HG02852 (cell line): ENCODE data around the gene RAD9A.

ENCODE experiments used
- ATAC-seq: cut with Tn5 transposase; IDR thresholded peaks from one replicate; pipeline ENCODE4 v1.9.1; 2021; ENCODE audit warnings: mild to moderate bottlenecking, moderate library complexity; ENCODE audit not compliant: unreplicated experiment

The RAD9A gene

GRCh38 chr11:67407688-67408163 is 15.9 kb downstream of the RAD9A start:
- ATAC-seq = no peak

GRCh38 chr11:67408437-67409200 is 16.8 kb downstream of the RAD9A start:
- ATAC-seq = peak; percentile 20

- peak; percentile 53 for ATAC-seq
These were observed 17.5 kb downstream of the RAD9A start for GRCh38 chr11:67409261-67409666.

GRCh38 chr11:67409781-67410368 is 18.1 kb downstream of the RAD9A start:
- no peak for ATAC-seq

GRCh38 chr11:67410369-67410831 is 18.6 kb downstream of the RAD9A start:
- no peak for ATAC-seq

GRCh38 chr11:67410984-67411784 is 19.4 kb downstream of the RAD9A start:
- no peak for ATAC-seq

- no peak for ATAC-seq
These were observed 20.0 kb downstream of the RAD9A start for GRCh38 chr11:67411785-67412152.

- no peak for ATAC-seq
These were observed 20.9 kb downstream of the RAD9A start for GRCh38 chr11:67412495-67413179.

- no peak for ATAC-seq
These were observed 21.6 kb downstream of the RAD9A start for GRCh38 chr11:67413266-67413849.

GRCh38 chr11:67415501-67416304 is 23.9 kb downstream of the RAD9A start, which contains the start of gene CARNS1:
Gene CARNS1, plus strand, starts transcription at chr11:67415678. Its CDS starts 522 bp downstream, at chr11:67416200.
- no peak for ATAC-seq

- ATAC-seq = no peak
These were observed 24.9 kb downstream of the RAD9A start for GRCh38 chr11:67416416-67417335.

GRCh38 chr11:67417425-67417824 is 25.6 kb downstream of the RAD9A start:
- ATAC-seq = no peak

GRCh38 chr11:67418476-67419281 is 26.9 kb downstream of the RAD9A start:
- no peak for ATAC-seq

GRCh38 chr11:67419325-67420049 is 27.7 kb downstream of the RAD9A start:
- no peak for ATAC-seq

- no peak for ATAC-seq
These were observed 28.4 kb downstream of the RAD9A start for GRCh38 chr11:67420147-67420645.

- ATAC-seq = peak; percentile 88
These were observed 29.1 kb downstream of the RAD9A start for GRCh38 chr11:67420646-67421429.
